SK-N-MC (cell line): Measurements from ENCODE around the gene ABI3BP.

ENCODE experiments used
- EZH2 ChIP-seq: fragments of 200-600 bp; sonication (generic); IDR thresholded peaks from one replicate; pipeline ENCODE4 v1.6.1; 2017; ENCODE audit warnings: antibody characterized with exemption
- POLR2AphosphoS5 ChIP-seq: IDR thresholded peaks from 2 replicates; pipeline ENCODE4 v1.6.1; 2012; ENCODE audit warnings: mild to moderate bottlenecking, low read depth, low read length, borderline replicate concordance

- no peak for TF ChIP-seq POLR2AphosphoS5
- no peak for TF ChIP-seq EZH2
Observed at GRCh38 chr3:100717637-100718487, 275.4 kb downstream of the ABI3BP start.
